ENCODE data around the gene PPP1R13B. TPM values are rescaled to one million over a fixed set of nuclear protein-coding genes. Genes with fewer than 3 reads are reported as not detected.

PPP1R13B gene
- total RNA-seq, 1 donor from 2014 or later, result 40.3 TPM

GRCh38 chr14:103833711-103834110, 13.7 kb downstream of the PPP1R13B start:
- TF ChIP-seq CTCF (IDR thresholded peaks at IDR 0.05; ENCODE audit: unreplicated experiment), result no peak
- peaks cover 4% of the 10 kb centered on the region for H3K9me3 Mint-ChIP-seq (ENCODE audit: low read depth)
- peaks cover 6% of the 10 kb centered on the region for H3K4me1 Mint-ChIP-seq (ENCODE audit: low read depth)
- no peak overlapping the region for H3K4me3 Mint-ChIP-seq (ENCODE audit: low read depth)
- no peak overlapping the region for H3K27ac Mint-ChIP-seq
- no peak for DNase-seq (ENCODE audit: low spot score, unreplicated experiment)
- peaks cover 5% of the 10 kb centered on the region for H3K36me3 Mint-ChIP-seq (ENCODE audit: insufficient read depth)
- no peaks in the 10 kb centered on the region for H3K27me3 Mint-ChIP-seq

- DNase-seq (ENCODE audit: low spot score, unreplicated experiment), result no peak
- Mint-ChIP-seq H3K4me3 (ENCODE audit: low read depth) (no peak overlapping the region), H3K27ac (no peak overlapping the region), H3K36me3 (ENCODE audit: insufficient read depth) (no peaks in the 10 kb centered on the region), H3K27me3 (no peaks in the 10 kb centered on the region), H3K4me1 (ENCODE audit: low read depth) (peaks cover 4% of the 10 kb centered on the region), H3K9me3 (ENCODE audit: low read depth) (no peaks in the 10 kb centered on the region)
- TF ChIP-seq CTCF (IDR thresholded peaks at IDR 0.05; ENCODE audit: unreplicated experiment), result no peak
These were observed 15.3 kb downstream of the PPP1R13B start for GRCh38 chr14:103832046-103832445.

- DNase-seq (ENCODE audit: low spot score, unreplicated experiment), result no peak
- peaks cover 4% of the 10 kb centered on the region for H3K4me1 Mint-ChIP-seq (ENCODE audit: low read depth)
- H3K27me3 Mint-ChIP-seq, result no peaks in the 10 kb centered on the region
- no peaks in the 10 kb centered on the region for H3K9me3 Mint-ChIP-seq (ENCODE audit: low read depth)
- no peaks in the 10 kb centered on the region for H3K36me3 Mint-ChIP-seq (ENCODE audit: insufficient read depth)
- H3K4me3 Mint-ChIP-seq (ENCODE audit: low read depth), result no peak overlapping the region
- H3K27ac Mint-ChIP-seq, result no peak overlapping the region
- TF ChIP-seq CTCF (IDR thresholded peaks at IDR 0.05; ENCODE audit: unreplicated experiment), result no peak
These were observed 16.7 kb downstream of the PPP1R13B start for GRCh38 chr14:103830511-103831270.

GRCh38 chr14:103828315-103828967, 18.9 kb downstream of the PPP1R13B start:
- Mint-ChIP-seq H3K4me3 (ENCODE audit: low read depth) (no peak overlapping the region), H3K36me3 (ENCODE audit: insufficient read depth) (no peaks in the 10 kb centered on the region), H3K9me3 (ENCODE audit: low read depth) (no peaks in the 10 kb centered on the region), H3K27ac (no peak overlapping the region), H3K27me3 (no peaks in the 10 kb centered on the region), H3K4me1 (ENCODE audit: low read depth) (peaks cover 10% of the 10 kb centered on the region)
- TF ChIP-seq CTCF (IDR thresholded peaks at IDR 0.05; ENCODE audit: unreplicated experiment), result no peak
- DNase-seq (ENCODE audit: low spot score, unreplicated experiment), result no peak

GRCh38 chr14:103825101-103825500, 22.3 kb downstream of the PPP1R13B start:
- H3K27ac Mint-ChIP-seq, result peak overlapping the region; percentile 55
- no peak for TF ChIP-seq CTCF (IDR thresholded peaks at IDR 0.05; ENCODE audit: unreplicated experiment)
- H3K4me3 Mint-ChIP-seq (ENCODE audit: low read depth), result no peak overlapping the region
- H3K4me1 Mint-ChIP-seq (ENCODE audit: low read depth), result peaks cover 18% of the 10 kb centered on the region
- H3K36me3 Mint-ChIP-seq (ENCODE audit: insufficient read depth), result no peaks in the 10 kb centered on the region
- DNase-seq (ENCODE audit: low spot score, unreplicated experiment), result no peak
- no peaks in the 10 kb centered on the region for H3K9me3 Mint-ChIP-seq (ENCODE audit: low read depth)
- H3K27me3 Mint-ChIP-seq, result no peaks in the 10 kb centered on the region
